GM21825 (cell line): ENCODE results near the gene LCN12.

Experiments used
- ATAC-seq: cut with Tn5 transposase; IDR thresholded peaks from one replicate; pipeline ENCODE4 v1.9.1; 2021; ENCODE audit warnings: mild to moderate bottlenecking, moderate library complexity; ENCODE audit not compliant: unreplicated experiment

Gene LCN12, protein sequence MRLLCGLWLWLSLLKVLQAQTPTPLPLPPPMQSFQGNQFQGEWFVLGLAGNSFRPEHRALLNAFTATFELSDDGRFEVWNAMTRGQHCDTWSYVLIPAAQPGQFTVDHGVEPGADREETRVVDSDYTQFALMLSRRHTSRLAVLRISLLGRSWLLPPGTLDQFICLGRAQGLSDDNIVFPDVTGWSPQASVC

DNA sequence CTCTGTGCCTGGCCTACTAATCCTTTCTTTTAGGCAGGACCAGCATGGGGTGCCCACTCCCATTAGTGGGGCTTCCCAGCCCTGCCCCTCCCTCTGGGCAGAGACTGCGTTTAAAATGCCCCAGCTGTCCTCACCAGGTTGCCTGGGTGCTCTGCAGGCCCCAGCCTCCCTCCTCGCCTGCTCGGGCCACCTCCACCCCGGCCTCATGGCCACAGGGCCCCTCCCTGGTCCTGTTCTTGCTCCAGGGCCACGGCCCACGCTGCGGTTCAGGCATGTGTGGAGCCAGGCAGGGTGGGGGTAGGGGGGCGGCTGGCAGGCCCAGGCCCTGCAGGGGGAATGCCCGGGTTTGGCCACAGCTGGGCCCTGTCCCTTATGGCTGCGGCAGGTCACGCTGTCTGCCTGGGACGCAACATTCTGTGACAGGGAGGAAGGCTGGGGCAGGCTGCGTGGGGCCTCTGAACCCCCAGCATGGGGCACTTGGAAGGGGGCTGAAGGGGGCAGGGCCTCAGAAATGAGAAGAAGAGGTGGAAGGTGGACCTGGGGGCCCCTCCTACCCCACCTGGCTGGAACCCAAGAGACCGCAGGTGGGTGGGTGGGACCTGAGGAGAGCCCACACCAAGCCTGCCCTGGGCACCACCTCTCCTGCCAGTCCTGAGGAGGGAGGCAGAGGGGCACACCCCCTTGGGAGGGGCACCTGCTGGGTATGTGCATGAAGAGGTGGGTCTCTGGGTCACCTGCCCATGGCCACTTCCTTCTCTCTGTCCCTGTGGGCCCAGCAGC lies at the start of gene LCN12:
Gene LCN12, plus strand, starts transcription at position 733 of the 780 bp plus-strand sequence. CDS start 55 bp downstream, outside the sequence.
- ATAC-seq, result no peak

DNA sequence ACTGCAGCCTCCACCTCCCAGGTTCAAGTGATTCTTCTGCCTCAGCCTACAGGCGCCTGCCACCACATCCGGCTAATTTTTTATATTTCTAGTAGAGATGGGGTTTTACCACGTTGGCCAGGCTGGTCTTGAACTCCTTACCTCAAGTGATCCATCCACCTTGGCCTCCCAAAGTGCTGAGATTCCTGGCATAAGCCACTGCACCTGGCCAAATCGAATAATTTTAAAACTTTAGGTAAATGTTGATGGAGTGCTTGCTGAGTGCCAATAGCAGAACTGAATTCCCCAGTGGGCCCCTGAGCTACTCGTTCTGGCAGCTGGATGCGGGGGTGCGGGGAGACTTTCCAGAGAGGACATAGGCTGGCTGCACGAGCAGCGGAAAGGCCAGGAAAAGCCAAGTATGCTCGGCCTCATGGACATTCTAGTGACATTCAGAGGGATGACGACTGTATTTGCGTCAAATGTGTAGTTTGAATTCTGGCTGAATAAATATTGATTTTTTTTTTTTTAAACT lies 49.0 kb upstream of the LCN12 start:
- no peak for ATAC-seq

DNA sequence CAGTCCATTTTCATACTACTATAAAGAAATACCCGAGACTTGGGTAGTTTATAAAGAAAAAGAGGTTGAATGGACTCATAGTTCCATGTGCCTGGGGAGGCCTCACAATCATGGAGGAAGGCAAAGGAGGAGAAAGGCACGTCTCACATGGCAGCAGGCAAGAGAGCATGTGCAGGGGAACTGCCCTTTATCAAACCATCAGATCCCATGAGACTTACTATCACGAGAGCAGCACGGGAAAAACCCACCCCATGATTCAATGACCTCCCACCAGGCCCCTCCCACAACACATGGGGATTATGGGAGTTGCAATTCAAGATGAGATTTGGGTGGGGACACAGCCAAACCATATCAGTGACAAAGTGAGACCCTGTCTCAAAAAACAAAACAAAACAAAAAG lies 45.8 kb upstream of the LCN12 start:
- ATAC-seq, result no peak

DNA sequence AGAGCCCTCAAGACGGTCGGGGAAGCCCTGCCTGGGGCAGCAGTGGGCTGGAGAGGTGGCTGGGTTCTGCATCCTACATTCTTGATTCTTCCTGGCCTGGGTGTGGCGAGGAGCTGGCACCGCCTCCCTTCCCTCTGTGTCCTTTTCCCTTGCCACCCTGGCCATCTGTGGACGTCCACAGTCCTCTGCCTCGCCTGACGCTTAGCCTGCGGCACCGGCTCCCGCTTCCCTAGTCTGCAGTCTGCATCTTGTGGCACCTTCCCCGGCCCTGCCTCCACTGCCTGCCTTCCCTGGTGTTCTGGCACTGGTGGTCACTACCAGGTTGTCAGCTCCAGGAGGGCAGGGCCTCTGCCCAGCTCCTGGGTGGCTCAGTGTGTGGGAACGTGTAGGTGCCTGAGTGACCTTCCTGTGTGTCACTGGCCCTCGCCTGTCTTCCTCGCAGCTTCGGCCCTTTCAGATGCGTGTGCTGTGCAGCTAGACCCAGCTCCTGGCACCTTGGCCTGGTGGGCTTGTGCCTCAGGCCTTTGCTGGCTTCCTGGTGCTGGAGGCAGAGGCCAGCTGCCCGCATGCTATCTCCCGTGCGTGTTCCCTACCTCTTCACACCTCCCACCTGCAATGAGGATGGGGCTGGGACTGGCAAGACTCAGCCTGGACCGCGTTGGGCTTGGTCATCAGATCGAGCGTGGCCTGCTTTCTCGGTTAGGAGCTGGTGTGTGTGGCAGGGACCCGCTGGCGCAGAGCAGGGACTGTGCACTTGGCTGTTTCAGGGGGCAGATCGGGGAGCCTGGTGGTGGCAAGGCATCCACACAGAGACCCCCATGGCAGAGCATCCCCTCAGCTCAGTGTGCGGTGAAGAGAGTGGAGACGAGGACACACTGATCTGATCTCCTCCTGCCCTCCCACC lies 44.8 kb upstream of the LCN12 start:
- ATAC-seq, result no peak

DNA sequence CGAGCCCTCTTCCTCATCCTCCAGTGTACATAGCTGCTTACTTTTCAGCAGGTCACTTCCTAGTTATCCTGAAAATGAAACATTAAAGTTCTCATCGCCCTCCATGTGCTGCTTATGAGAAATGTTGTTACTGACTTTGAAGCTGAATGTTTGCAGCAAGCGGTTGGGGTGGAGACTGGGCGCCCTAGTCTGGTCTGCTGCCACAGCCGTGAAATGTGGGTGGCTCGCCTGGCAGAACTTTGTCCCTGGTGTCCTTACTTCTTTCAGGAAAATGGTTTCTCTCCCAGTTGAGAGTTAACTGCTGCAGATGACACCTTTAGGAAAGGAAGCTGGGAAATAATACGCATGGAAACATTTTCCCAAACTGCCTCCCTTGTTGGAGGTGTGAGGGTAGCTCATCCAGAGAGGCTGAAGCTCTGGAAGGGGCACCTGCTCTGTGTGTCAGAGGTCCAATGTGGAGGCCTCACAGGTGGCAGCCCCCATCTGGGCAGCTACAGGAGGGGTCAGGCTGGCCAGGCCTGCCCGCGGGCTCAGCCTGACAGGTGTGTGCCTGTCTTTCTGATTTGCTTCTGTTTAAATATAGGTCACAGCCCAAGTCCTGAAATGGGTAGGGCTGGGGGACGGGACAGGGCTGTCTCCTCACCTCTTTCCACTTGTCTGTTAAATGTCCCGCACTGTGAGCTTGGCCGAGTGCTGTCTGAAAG lies 41.7 kb upstream of the LCN12 start:
- ATAC-seq, result no peak

DNA sequence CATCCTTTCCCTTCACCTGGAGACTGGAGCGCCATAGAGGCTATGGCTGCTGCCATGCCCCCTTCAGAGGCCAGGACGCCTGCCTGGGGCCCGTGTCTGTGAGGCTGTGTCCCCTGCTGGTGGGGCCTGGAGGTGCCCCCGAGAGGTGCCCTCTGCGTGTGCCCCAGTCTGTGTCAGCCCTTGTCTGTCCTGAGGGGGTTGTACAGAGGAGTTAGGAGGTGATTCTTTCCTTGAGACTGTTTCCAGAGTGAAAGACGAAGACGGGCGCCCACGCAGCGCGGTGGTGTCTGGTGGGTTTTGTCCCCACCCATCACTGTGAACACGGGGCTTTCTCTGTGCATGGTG lies 41.2 kb upstream of the LCN12 start:
- no peak for ATAC-seq

DNA sequence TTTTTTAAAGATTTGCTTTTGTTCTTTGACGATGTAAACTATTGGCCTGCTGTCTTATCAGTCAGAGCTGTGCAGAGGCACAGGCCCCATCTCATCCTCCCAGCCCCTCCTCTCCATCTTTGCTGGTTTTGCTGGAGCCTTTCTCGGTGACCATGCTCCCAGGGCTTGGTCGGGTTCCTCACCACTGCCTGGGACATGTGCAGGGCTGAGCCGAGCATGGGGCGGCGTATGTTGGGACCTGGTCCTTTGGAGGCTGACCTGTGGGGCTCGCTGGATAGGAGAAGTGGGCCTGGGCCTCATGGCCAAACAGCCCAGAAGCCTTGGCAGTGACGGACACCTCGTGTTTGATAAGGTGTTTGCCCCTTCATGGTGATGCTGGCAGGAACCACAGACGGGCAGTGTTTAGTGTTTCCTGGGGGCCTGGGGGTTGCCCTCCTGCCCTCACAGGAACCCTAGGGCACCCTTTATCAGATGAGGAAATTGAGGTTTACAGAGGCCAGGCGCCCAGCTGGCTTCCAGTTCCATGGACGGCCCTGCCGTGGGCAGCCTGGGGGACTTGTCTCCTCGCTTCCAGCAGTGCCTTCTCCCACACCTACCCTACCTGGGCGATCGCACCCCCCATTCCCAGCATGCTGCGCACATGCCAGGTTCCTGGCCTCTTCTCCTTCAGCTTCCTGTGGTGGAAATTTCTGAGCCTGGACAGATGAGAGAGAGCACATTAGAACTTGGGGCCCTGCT lies 38.2 kb upstream of the LCN12 start:
- ATAC-seq, result no peak

DNA sequence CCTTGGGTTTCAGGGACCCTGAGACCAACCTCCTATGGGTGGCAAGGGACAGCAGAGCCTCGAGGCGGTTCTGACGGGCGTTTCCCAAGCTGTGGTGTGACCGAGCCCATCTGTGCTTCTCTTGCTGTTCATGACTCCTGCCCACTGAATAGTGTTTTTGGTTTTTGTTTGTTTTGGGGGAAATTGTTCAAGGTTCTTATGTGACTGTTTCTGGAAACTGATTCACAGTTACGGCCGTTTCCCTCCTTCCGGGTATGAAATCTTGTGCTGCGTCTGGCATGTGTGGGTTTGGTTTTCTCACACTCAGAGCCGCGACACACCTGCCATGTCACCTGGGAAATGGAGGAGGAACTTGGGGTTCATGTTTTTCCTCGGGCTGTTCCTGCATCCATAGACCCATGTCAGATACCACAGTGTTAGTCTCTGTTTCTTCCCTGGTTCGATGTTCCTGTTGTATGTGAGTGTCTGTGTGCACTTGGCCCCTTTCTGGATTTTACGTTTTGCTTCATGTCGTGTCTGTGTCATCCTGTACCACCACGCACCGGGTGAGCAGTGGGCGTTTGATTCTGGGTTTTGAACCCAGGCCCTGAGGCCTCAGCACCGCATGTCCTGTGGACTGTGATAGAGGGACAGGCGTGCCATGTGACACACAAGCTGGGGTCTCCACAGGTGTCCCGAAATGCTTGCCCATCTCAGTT lies 36.3 kb upstream of the LCN12 start:
- no peak for ATAC-seq

DNA sequence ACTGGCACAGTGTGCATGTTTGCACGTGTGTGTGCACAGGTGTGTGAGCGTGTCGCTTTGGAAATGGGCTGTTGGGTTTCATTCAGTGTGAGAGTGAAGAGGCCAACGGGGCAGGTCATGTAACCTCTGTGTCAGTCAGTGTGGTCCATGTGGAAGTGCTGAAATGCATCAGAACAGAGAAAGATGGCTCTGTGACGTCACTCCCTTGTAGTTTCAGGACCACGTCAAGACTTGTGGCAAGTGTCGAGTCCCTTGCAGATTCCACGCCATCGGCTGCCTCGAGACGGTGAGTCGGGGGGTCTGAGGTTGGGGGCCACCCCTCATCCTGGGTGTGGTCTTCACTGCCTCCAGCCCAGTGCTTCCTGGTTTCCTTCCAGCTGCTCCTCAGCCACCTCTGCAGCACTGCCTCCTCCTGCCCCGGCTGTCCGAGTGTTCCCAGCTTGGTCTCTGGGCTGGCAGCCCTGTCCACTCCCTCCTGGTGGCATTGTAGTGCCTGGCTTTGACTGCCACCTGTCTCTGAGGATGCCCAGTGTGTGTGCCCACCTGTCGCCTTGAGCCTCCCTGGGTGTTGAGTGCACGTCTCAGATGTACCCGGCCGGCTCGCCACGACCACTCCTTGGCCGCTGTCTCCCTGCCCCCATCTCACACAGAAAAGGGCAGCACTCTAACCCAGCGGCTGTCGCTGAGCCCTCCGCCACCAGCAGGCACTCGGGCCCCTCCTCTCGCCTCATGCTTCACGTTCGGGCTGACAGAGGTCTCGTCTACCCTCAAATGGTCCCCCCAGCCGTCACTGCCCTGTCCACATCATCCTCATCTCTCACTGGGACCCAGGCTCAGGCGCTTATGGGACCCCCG lies 35.5 kb upstream of the LCN12 start:
- ATAC-seq, result no peak

DNA sequence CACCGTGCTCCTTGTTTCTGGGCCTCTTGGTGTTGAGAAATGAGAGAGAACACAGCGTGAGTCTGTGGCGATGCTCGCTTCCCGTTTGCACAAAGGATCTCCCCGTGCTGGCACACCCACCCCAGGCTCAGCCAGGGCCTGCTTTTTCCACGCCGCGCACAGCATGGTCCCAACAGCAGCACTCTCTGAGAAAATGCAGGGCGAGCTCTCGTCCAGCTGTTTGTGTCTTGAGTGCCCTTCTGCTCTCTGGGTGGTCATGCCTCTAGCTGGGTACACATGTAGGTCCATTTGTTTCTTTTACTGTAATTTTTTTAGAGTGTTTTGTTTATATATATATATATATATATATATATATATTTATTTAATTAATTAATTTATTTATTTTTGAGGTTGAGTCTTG lies 34.2 kb upstream of the LCN12 start:
- ATAC-seq, result no peak

DNA sequence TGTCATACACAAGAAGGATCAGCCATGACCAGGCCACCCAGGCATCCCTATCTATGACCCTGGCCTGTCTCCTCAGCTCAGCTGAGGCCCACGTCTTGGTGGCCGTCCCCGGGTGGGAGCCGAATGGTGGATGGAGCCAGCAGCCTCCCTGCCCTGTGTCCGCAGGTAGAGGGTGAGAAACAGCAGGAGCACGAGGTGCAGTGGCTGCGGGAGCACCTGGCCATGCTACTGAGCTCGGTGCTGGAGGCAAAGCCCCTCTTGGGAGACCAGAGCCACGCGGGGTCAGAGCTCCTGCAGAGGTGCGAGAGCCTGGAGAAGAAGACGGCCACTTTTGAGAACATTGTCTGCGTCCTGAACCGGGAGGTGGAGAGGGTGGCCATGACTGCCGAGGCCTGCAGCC lies 32.0 kb upstream of the LCN12 start:
- no peak for ATAC-seq

DNA sequence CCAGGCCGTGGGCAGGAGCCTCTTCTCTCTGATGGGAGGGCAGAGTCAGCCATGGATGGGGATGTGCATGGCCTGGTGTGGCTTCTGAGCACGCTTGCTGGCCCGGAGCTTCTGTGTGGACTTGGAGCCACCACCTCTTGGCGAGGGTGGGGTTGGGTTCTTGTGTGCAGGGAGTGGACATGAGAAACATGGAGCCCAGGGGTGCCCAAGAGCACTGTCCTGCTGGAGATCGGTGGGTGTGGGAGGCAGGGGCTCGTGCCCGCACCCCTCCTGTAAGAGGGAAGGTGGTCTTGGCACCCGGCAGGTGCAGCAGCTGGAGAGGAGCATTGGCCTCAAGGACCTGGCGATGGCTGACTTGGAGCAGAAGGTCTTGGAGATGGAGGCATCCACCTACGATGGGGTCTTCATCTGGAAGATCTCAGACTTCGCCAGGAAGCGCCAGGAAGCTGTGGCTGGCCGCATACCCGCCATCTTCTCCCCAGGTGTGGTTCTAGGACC lies 31.3 kb upstream of the LCN12 start:
- ATAC-seq, result no peak

DNA sequence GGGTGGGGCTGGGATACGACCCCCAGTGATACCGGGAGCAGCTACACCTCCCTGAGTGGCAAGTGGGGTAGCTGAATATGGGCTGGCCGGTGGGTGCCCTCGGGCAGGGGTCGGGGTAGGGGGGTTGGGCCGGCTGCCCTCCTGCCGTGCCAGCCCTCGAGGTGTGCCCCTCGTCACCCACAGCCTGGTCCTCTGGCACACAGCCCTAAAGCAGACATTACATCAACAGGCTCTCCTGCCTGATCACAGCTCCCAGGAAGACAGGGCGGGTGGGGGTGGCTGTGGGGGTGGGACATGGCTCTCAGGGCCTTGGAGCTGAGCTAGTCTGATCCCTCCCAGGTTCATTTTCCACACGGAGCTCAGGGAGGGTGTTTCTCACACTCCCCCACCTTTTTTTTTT lies 30.8 kb upstream of the LCN12 start:
- no peak for ATAC-seq

DNA sequence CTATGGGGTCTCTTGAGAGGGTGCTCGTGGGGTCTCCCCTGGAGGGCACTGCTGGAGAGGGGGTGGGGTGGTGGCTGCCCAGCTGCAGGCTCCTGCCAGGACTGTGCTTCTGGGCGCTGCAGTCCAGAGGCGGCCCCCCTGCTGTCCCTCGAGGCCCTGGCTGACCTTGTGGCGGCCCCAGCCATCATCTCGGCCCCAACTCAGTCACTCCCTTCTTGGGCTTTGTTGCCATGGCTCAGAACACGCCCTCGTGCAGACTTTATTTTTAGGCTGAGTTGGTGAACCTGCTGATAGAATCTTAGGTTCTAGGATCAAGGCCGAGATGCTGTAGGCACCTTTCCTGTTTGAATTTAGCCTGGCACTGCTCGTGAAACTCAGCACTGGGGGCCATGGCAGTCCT lies 30.4 kb upstream of the LCN12 start:
- no peak for ATAC-seq

DNA sequence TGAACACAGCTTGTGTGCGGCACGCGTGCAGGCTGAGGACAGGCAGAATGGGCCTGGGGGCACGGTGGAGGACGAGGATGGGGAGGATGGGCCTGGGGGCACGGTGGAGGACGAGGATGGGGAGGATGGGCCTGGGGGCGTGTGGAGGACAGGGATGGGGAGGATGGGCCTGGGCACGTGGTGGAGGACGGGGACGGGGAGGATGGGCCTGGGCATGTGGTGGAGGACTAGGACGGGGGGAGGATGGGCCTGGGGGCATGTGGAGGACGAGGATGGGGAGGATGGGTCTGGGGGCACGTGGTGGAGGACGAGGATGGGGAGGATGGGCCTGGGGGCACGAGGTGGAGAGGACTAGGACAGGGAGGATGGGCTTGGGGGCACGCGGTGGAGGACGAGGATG lies 29.5 kb upstream of the LCN12 start:
- ATAC-seq, result no peak

DNA sequence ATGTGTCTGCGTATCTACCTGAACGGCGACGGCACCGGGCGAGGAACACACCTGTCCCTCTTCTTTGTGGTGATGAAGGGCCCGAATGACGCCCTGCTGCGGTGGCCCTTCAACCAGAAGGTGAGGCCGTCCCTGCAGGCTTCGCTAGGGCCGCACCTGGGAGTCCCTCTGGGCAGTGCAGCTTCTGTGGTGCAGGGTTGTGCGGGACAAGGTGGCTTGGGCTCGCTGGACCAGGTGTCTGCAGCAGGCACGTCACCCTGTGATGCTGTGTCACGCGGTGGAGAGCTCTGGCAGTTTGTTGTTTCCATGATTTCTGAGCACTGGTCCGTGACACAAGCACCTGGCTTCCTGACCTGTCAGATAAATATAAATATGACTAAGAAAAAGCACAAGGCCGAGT lies 28.2 kb upstream of the LCN12 start:
- no peak for ATAC-seq

DNA sequence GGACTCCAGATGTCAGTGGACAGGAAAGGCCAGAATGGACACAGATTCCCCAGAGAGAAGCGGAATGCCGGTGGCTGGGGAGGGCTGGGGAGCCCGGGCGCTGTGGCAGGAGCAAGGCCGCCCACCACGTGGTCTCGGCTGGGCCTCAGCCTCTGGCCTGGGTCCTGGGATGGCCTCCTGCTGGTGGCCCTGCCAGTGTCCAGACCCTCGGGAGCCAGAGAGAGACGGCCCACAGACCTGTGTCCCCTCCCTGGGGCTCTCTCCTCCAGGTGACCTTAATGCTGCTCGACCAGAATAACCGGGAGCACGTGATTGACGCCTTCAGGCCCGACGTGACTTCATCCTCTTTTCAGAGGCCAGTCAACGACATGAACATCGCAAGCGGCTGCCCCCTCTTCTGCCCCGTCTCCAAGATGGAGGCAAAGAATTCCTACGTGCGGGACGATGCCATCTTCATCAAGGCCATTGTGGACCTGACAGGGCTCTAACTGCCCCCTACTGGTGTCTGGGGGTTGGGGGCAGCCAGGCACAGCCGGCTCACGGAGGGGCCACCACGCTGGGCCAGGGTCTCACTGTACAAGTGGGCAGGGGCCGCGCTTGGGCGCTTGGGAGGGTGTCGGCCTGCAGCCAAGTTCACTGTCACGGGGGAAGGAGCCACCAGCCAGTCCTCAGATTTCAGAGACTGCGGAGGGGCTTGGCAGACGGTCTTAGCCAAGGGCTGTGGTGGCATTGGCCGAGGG lies 26.5 kb upstream of the LCN12 start:
- ATAC-seq, result no peak

DNA sequence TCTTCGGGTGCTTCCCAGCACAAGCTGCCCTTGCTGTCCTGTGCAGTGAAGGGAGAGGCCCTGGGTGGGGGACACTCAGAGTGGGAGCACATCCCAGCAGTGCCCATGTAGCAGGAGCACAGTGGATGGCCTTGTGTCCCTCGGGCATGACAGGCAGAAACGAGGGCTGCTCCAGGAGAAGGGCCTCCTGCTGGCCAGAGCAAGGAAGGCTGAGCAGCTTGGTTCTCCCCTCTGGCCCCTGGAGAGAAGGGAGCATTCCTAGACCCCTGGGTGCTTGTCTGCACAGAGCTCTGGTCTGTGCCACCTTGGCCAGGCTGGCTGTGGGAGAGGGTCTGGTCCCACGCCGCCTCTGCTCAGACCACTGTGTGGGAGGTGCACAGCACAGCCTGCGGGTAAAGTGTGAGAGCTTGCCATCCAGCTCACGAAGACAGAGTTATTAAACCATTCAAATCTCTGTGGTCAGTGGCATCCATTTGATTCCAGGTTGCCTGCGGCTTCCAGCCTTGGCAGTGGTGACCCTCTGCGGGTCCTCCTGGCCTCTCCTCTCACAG lies 25.8 kb upstream of the LCN12 start:
- ATAC-seq, result no peak
